Astrocyte of the spinal cord (primary cell): ENCODE data around the gene IFI27L2.

Experiments
- DNase-seq: peaks from one replicate; pipeline ENCODE4 v3.0.0; 2011; ENCODE audit warnings: low read depth, low spot score
- H3K4me3 ChIP-seq: 2 replicates; pipeline ENCODE4 v1.5.1; 2011; ENCODE audit warnings: low read depth, mild to moderate bottlenecking, low read length, moderate library complexity
- in situ Hi-C: cut with HindIII; loops from 2 replicates; pipeline ENCODE4 v1.10.0; 2017; ENCODE audit warnings: low sequenced_read_pairs
- TF ChIP-seq, protein P1 (sequence below): IDR thresholded peaks from 2 replicates; pipeline ENCODE4 v1.5.1; 2012; ENCODE audit warnings: low read depth, mild to moderate bottlenecking, low read length, inconsistent platforms

IFI27L2 gene

DNA sequence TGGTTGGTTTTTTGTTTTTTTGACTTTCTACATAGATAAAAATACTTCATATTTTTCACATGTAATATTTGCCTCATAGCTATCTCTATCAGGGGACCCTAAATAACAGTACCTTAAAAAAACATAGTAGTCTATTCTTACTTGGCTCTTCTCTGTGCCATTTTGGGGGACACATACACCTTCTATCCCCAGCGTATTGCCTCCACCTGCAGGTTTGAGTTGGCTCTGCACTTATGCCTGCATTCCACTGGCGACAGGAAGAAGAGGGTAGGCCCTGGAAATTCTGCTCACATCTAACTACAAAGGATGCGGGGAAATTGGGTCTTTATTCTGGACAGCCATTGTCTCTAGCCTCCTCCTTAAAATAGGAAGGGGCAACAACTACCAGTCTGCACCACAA lies 13.8 kb upstream of the IFI27L2 start:
- H3K4me3 ChIP-seq: no peak overlapping the region
- TF ChIP-seq, protein P1, sequence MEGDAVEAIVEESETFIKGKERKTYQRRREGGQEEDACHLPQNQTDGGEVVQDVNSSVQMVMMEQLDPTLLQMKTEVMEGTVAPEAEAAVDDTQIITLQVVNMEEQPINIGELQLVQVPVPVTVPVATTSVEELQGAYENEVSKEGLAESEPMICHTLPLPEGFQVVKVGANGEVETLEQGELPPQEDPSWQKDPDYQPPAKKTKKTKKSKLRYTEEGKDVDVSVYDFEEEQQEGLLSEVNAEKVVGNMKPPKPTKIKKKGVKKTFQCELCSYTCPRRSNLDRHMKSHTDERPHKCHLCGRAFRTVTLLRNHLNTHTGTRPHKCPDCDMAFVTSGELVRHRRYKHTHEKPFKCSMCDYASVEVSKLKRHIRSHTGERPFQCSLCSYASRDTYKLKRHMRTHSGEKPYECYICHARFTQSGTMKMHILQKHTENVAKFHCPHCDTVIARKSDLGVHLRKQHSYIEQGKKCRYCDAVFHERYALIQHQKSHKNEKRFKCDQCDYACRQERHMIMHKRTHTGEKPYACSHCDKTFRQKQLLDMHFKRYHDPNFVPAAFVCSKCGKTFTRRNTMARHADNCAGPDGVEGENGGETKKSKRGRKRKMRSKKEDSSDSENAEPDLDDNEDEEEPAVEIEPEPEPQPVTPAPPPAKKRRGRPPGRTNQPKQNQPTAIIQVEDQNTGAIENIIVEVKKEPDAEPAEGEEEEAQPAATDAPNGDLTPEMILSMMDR: peak; percentile 47
- DNase-seq: no peak
- in situ Hi-C loops: no loop called here

DNA sequence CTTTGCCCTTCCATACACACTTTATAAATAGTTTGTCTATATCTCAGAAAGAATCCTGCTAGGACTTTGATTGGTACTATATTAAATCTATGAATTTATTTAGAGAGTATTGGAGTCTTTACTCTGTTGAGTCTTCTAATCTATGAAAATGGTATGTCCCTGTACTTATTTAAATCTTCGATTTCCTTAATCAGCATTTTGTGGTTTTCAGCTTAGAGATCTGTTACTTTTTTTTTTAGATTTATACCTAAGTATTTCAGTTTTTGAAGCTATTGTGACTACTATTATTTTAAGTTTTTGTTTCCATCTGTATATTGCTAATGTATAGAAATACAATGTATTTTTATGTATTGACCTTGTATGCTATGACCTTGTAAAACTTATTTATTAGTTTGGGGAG lies 13.4 kb upstream of the IFI27L2 start:
- in situ Hi-C loops: no loop called here
- no peak overlapping the region for H3K4me3 ChIP-seq
- no peak for DNase-seq
- TF ChIP-seq, protein P1: no peak

DNA sequence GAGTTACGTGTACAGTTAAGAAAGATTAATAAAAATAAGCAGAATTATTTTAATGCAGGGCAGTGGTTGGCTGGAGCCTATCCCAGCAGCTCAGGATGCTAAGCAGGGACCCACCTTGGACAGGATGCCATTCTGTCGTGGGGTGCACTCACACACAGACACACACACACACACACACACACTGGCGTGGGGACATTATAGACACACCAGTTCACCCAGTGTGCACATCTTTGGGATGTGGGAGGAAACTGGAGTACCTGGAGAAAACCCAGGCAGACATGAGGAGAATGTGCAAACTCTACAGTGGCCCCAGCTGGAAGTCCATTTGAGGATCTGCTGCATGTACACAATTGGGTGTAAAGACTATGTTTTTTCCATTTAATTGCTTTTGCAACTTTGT lies 12.8 kb upstream of the IFI27L2 start:
- no peak for DNase-seq
- TF ChIP-seq, protein P1: no peak
- in situ Hi-C loops: no loop called here
- H3K4me3 ChIP-seq: no peak overlapping the region

DNA sequence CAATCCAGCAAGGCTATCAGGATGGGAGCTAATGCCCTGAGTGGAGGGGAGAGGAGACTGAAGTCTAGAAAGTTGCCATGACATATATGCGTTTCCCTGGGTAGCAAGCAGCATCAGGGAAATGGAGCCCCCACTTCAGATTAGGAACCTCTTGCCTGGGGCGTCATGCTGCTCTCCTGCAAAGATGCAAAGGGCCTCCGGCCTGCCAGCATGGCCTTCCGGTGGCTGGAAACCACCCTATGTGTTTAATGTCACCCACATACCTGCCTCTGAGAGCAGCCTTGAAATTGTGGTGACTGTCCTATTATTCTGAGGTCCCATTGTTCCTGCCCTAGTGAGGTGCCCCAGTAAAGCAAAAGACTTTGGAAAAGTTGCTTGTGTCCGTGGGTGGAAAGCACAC lies 10.0 kb upstream of the IFI27L2 start:
- DNase-seq: no peak
- no peak overlapping the region for H3K4me3 ChIP-seq
- in situ Hi-C loops: no loop called here
- TF ChIP-seq, protein P1: no peak

DNA sequence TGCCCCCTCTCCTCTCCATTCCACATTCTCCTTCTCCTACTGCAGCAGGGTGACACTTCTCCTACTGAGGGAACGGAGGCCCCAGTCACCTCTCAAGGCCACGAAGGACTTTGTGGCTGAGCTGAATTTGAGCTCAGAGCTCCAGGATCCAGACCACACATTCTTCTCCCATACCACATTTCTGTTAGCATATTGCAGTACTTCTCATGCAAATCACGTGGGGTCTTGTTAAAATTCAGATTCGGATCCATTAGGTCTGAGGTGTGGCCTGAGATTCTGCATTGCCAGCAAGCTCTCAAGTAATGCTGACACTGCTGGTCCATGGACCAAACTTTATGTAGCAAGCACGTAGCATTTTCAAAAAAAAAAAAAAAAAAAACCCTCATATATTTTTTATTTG lies 9.6 kb upstream of the IFI27L2 start:
- H3K4me3 ChIP-seq: no peak overlapping the region
- in situ Hi-C loops: no loop called here
- DNase-seq: no peak
- TF ChIP-seq, protein P1: no peak

DNA sequence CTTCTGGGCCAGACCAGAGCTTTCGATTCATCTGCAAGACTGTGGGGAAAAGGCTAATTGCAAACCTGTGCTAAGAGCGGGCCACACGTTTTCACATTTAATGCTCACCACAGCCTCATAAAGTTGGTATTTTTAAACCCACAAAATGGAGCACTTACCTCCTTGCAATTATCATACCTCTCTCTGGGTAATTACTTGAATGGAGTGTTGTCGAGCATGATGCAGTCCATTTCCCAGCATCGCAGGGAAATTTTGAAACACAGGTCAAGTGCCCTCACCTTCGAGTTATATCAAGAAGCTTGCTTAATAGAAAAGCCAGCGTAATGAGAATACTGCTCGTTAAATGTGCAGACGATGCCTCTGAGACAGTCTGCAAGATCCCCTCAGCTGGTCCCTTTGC lies 8.8 kb upstream of the IFI27L2 start:
- in situ Hi-C loops: no loop called here
- no peak overlapping the region for H3K4me3 ChIP-seq
- TF ChIP-seq, protein P1: no peak
- no peak for DNase-seq
